ENCODE results near the gene GRIP2.

GRIP2 gene

DNA sequence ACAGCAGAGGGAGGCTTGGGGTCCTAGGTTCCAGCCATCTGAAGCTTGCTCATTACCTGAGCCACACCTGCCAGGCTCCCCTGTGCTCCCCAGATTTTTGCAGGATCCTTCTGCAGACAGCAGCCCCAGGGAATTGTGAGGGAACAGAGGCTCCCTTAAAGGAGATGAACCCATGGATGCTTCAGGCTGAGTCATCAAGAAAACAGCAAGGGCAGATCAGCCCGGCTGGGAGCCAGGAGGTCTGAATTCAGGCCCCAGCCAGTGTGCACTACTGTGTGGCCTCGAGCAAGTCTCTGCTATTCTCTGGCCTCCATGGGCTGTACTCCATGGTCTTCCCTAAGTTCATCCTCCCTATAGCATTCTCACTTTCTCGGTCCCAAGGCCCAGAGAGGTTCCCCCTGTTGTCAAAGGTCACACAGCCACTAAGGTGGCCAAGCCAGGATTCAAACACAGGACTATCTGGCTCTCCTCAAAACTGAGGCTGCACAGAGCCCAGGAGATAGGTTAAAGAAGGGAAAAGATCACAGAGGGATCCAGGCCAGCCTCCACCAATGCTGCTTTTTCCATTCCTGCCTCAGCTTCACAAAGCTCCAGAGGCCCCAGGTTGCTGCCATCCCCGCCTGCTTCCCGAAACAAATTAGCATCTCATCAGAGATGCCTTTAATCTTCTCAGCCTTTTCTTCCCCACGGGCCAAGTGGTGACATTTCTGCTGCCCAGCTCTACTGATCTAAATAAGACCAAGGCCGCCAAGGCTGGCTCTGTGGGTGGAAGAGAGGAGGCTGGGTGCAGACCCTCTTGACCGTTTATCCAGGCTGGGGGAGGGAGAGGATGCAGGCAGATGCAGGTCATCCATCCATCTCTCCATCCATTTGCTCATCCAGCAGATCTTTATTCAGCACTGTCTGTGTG lies 21.2 kb upstream of the GRIP2 start:
- DNase-seq (ENCODE audit: low spot score), result no peak

DNA sequence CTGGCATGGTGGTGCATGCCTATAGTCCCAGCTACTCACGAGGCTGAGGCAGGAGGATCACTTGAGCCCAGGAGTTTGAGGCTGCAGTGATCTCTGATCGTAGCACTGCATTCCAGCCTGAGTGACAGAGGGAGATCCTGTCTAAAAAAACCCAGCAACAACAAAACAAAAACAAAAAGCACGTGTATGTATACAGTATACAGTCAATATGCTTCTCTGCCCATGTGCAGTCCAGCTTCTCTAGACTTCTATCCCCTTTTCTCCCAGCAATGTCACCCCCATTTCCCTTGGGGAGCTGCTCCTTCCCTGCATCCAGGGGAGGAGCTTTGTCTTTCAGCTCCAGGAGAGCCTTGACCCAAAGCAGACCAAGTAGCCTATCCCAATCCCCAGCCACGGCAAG lies 20.0 kb upstream of the GRIP2 start:
- DNase-seq (ENCODE audit: low spot score), result no peak

DNA sequence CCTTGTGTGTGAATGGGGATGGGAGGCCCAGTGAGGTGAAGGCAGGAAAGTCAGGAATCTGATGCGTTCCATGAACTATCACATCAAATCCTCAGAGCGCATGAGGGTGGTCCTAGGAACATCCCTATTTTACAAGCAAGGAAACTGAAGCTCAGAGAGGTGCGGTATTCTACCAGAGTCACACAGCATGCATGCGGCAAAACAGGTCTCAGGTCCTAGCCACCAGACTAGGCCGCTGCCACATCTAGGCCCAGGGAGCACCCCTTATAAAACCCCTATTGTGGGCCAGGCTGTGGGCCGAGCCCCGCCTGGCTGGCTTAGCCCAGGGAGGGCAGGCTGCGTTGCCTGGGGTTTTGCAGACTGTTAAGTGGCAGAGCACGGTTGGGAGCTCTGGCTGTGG lies 17.9 kb upstream of the GRIP2 start:
- no peak for DNase-seq (ENCODE audit: low spot score)

DNA sequence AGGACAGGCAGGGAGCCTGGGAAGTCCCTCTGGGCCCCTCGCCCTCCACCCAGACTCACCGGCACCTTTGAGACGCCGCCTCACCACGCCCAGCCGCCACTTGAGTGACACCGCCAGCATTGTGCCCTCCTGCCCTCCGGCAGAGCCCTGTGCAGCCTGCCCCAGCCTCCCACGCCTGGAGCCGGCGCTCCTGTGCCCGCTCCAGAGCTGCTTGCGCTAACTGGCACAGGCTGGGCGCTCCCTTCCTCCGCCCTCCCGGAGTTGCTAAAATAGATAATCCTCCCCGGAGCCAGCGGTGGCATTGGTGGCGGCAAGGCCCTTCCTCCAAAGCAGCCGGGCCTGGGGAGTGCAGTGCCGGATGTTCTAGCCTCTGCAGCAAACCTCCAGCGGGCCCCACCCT lies 15.7 kb upstream of the GRIP2 start:
- DNase-seq (ENCODE audit: low spot score), result no peak

DNA sequence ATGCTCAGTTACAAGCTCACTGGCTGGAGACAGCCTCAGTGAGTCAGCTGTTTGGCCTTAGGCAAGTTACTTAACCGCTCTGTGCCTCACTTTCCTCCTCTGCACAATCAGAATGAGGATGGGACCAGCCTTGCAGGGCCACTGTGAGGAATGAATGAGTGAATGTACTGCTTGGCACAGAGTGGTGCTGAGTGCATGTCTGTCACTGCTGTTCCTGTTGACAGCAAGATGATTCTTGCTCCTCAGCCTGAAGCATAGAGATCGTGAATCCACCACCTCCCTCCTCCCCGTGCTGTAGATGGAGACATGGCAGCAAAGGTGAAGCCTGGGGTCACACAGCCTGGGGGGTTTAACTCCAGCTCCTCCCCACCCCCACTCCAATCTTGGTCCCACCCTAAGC lies 14.6 kb upstream of the GRIP2 start:
- DNase-seq (ENCODE audit: low spot score), result no peak

DNA sequence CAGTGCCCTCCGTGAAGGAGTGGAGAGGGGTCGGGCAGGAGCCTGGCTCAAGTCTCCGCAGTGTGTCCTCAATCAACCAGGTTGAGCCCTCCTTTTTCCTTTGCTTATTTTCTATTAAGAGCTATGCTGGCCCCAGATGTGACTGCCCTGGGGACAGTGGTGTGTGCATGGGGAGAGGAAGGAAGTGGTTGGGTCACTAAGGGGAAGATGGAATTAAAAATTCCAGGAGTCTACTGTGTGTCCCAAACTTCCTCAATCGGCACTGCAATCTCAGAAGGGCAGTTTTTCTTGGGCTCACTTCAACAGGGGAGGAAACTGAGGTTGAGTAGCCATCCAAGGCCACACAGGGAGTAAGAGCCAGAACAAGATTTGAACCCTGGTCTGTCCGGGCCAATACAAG lies 13.7 kb upstream of the GRIP2 start:
- DNase-seq (ENCODE audit: low spot score), result no peak

DNA sequence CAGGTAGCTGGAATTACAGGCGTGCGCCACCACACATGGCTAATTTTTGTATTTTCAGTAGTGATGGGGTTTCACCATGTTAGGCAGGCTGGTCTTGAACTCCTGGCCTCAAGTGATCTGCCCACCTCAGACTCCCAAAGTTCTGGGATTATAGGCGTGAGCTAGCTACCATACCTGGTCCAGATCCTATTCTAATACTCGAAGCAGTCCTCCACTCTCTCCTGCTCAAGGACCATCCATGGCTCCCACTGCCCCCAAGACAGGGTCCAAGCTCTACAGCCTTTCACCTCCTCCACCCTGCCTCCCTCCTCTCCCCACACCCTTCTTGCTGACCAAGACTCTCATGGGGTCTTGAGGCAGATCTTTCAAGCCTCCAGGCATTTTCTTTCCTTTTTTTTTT lies 12.6 kb upstream of the GRIP2 start:
- DNase-seq (ENCODE audit: low spot score), result no peak

DNA sequence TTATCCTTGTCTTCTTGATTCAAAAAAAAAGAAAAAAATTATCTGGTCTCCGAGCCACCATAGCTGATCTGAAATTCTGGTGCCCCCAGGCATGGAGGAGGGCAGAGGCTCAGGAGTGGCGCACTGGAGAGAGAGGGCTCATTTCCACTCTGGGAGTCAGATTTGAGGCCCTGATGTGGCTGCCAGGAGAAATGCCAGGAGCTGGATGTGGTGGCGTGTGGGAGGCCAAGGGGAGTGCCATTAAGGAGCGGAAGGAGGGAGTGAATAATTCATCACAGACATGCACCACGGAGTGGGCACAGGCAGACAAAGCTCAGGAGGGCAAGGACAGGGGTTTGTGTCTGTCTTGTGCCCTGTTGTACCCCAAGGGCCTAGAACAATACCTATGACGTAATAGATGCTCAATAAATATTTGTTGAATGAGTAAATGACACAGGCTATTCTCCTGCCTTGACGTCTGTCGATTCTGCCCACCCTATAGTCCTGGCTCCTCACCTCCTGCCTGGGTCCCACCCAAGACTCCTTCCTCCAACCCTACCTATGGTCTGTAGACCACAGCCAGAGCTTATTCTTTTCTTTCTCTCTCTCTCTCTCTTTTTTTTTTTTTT lies 12.0 kb upstream of the GRIP2 start:
- DNase-seq (ENCODE audit: low spot score), result no peak

DNA sequence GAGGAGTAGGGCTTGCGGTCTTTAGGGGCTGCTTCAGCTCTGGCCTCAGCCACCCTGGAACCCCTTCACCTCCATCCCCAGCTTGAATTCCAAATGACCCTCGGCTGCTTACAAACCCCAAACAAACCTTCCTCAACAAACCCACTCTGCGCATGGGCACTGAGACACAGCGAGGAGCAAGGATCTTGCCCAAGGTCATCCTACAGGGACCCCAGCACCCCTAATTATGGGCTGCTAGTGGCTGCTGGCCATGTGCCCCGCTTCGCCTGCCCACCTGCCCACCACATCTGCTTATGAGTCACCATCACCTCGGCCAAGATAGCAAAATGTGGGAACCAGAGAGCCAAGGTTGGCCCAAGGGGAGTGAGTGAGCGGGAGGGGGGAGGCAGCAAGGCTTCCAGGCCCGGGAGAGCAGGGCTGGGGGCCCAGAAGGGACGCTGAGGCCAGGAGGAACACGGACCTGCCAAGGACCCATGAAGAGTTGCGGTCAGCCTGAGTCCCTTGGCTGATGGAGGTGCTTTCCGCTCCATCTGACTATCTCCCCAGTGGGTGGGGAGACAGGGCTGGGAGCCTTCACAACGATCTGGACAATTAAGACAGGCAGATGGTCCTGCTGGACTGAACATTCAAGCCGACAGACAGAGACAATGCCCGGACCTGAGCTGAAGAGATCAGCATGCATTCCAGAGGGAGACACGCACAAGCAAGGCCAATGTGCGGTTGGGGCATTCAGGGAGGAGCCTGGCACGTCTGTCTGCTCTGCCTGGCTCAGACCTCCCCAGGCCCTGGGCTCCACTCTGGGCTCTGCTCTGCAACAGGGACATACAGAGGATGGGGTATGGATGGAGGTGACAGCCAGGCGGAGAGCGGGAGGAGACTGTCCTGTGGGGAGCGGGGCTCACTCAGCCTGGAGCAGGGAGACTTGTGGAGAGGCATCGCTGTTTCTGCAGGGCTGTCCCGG lies 10.8 kb upstream of the GRIP2 start:
- DNase-seq (ENCODE audit: low spot score), result no peak

DNA sequence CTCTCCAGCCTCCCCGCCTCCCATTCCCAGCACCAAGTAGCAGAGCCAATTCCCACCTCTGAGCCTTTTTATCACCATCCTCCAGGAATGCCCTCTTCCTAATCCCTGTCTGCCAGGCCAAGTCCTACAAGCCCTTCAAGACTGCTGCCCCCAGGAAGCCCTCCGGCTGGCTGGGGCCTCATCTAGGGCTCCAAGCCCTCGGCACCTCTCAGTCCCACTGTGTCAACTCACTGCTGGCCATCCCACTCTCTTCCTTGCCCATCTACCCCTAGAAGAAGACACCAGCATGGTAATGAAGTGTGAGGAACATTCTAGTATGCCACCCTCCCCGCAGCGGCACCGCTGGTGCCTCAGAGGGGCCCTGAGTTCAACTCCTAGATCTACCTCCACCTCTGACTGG lies 10.0 kb upstream of the GRIP2 start:
- DNase-seq (ENCODE audit: low spot score), result no peak

DNA sequence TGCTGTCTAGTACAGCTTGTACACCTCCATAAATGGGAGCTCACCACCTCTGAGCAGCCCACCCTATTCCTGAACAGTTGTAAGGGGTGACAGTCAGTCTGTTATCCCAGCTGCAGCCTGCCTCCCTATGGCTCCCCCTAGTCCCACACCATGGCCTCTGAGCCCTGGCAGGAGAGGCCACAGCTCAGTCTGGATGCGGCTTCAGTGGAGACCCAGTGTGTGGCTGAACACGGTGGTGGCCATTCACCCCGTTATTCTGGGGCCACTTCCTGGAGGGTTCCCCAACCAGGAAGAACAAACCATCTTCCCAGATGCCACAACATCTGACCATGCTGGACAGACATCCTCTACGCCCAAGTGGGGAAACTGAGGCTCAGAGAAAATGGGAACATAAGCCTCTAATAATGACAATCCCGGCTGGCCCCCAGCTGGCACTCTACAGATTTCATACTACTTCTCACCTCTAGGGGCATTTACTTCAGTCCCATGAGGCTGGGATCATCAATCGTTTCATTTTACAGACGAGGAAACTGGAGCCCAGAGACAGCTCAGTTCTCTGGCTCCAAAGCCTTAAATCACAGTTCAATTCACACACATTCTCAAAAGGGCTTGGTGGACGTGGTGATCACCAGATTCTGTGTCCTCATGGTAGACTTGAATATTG lies 9.2 kb upstream of the GRIP2 start:
- peak; percentile 55 for DNase-seq (ENCODE audit: low spot score)

DNA sequence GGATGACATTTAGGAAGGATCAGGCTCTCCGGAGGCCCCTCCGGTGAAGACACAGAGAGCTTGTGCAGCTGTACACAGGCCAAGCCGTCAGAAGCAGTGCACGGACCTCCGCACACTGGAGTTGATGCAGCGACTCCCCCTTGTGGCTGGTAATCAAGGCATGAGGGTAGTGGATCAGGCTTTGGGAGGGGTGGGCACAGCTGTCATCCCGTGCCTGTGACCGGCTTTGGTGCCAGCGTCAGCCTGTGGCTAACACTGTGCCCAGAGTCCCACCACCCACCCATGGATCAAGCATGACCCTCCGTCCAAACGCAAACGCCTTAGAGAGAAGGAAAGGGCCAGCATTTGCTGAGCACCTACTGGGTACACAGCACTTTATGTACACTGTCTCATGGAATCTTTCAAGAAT lies 8.2 kb upstream of the GRIP2 start:
- peak; percentile 77 for DNase-seq (ENCODE audit: low spot score)

DNA sequence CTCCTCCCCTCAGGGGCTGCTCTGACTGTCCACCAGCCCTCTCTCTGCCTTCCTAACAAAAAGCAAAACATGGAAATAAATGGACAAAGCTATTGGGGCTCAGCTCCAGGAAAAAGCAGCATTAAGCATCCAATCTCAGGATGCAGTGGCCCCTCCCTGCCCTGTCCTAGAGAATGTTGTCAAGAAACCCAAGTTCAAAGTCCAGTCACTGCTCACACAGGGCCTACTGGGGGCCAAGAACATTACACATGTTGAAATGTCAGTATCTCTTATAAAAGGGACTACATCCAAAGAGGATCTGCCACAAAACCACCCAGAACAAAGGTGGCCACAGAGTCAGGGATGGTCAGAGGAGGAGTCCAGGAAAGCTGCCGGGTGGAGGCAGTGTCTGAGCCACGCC lies 7.6 kb upstream of the GRIP2 start:
- DNase-seq (ENCODE audit: low spot score), result no peak

DNA sequence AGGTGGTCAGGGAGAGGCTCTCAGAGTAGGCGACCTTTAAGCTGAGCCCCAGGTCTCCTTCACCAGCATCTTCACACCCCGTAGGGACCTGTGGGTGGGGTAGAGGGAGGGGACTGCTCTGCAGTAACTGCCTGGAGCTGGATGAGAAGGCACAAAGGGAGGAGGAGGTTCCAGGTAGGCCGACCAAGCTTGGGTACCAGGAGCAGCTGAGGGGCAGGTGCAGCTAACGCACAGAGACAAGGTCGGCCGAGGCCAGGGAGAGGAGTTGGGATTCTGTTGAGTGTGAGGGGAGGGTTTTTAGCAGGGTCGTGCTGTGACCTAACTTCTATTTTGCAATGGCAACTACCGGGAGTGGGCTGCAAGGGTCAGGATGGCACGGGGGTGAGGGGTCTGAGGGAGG lies 5.9 kb upstream of the GRIP2 start:
- DNase-seq (ENCODE audit: low spot score), result no peak

DNA sequence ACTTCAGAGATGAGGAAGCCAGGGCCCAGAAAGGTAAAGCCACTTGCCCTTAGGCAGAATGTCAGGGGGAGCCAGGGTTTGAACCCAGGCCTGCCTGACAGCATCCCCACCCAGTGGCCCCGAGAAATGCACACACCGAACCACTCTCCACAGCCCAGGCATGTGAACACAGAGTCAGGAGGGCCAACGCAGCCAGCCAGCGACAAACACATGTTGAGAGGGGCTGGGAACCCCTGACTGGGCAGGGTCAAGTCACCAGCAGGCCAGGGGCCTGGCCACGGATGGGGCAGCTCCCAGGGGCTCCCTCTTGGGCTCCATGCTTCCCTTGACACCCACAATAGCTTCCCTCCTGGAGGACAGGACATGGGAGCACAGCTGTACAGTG lies 5.1 kb upstream of the GRIP2 start:
- no peak for DNase-seq (ENCODE audit: low spot score)

DNA sequence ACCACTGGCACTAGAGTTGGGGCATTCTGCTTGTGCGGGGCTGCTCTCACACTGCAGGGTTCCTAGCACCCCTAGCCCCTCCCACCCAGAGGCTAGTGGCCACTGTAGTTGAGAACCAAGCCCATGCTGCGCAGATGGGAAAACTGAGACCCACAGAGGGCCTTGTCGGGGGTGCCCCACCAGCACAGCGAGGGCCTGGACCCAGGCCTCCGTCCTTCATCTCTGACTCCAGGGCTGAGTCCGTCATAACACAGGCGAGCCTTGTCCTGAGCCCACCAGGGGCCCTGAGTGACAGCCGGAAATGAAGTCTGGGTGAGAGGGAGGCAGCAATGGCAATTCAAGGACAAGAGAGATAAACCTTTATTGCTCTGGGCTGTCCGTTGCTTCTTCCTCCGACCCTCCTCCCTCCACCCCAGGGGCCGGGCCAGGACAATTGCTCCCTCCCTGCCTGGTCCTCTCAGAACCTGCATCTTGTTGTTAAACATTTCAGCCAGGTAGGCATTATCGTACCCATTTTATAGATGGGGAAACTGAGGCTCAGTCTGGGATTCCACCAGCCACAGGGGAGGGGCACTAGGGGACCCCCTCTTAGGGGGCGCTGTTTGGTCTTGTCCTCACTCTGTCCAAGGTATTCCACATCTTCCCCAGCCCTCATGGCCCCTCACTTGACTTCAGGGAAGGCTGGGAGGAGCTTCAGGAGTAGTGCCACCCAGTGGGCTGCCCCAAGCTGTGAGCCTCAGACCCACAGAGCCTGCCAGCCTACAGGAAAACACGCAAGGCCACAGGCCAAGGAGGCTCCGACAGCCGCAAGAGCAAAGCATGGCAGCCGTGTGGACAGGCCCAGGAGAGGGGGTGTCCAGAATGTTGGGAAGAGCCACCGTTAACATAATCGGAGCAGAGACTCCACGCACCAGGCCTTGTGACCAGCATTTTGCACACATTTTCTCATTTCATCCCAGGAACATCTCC lies 4.4 kb upstream of the GRIP2 start:
- no peak for DNase-seq (ENCODE audit: low spot score)

DNA sequence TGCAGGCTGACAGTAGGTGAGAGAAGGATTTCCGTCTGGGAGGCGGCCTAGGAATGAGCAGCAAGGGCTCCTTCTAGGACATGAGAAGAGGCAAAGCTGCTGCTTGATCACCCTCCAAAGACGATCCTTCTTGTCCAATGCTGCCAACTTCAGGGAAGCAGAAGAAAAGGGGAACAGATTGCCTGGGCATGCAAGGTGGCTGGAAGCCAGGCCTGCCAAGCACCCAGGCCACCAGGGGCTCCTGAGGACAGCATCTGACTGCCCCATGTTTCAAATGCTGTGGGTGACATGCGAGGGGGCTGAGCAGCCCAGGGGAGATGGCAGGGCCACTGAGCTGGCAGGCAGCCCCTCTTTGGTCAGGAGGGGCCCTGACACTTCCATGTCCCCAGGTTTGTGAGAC lies 3.3 kb upstream of the GRIP2 start:
- DNase-seq (ENCODE audit: low spot score), result no peak

DNA sequence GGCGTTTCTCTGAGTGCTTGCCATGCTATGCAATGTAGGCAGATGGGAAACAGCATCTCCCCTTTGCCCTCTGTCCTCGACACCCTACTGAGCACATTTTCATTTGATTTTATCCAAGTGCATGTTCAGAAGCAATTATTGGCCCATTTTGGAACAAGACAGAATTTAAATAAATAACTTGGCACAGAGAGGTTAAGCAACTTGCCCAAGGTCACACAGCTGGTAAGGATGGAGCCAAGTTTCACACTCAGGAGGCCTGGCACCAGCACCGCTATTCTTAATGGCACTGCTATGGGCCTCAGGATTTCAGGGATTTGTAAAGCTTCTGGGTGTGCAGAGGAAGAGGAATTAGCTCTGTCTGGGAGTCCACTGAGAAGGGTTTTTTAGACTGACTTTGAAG lies 2.5 kb upstream of the GRIP2 start:
- no peak for DNase-seq (ENCODE audit: low spot score)

DNA sequence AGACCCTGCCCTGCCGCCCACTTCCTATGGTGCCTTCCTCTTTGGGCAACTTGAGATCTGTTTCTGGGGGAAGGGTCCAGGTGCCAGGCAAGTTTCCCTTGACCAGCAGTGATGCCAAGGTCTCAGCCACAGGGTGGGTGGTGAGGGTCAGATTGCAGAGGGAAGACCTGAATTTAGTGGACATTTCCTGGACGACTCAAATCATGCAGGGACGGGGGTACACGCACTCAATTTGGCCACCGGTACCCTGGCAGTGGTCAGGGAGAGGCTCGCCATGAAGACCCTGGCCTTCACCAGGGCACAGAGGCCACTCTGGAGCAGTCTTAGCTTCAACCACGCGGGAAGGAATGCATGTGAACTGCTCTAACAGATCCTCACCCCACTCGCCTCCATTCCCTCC lies 1.5 kb upstream of the GRIP2 start:
- no peak for DNase-seq (ENCODE audit: low spot score)

DNA sequence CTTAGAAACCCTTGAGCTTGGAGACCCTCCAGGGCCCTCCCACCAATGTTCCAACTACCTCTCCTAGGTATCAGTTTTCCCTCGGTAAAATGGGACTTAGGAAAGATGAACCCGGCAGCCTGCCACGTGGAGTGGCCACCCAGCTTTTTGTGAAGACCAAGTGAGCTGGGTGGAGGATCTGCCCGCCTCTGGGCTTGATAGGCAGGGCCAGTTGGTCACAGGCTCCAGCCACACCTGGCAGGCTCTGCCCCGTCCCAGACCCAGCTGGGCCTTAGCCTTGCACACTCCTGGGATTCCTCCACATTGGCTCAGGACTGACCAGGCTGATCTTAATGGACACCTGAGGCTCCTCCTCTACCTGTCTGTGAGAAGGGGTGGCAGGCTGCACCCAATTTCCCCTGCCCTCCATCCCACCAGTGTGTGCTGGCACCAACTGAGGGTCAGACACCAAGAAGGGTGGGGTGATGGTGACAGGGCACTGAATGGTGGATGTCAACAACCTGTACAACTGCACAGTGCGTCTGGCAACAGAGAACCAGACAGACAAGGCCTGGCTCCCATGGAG lies 761 bp upstream of the GRIP2 start:
- DNase-seq (ENCODE audit: low spot score), result no peak

DNA sequence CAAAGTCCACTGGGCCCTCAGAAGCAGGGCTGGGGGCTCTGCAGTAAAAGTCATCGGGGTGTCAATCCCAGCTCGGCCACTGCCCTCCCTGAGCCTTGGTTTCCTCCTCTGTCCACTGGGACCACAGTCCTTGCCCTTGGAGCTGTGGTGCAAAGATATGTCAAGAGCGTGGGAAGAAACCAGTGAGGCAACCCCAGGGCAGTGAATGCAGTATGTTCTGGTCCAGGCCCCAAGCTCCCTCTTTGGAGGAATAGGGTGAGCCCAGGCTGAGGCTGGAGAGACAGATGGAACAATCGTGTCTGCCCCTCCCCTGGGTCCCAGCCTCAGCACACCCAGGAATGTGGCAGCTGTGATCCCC lies 779 bp downstream of the GRIP2 start:
- DNase-seq (ENCODE audit: low spot score), result no peak

All from NAMALWA (cell line).